ENCODE data around the gene LOXL3. TPM values are rescaled to one million over a fixed set of nuclear protein-coding genes. Genes with fewer than 3 reads are reported as not detected.

LOXL3 gene
- total and polyA plus RNA-seq, 2 donors (not counting 1 experiment from before 2014, with no cell fraction given): 0.97 to 1.2 TPM

- Histone ChIP-seq H2AFZ (ENCODE audit: insufficient read depth, low read depth, low read length, poor library complexity, severe bottlenecking) (no peak overlapping the region), H3K4me2 (replicated peaks; ENCODE audit: low read depth, low read length, poor library complexity, severe bottlenecking) (no peak overlapping the region), H3K27ac (ENCODE audit: low read length in 2 of 2) (no peak overlapping the region), H3K79me2 (ENCODE audit: control insufficient read depth, insufficient read depth, low read length) (peaks cover 11% of the 10 kb centered on the region), H3K9me3 (ENCODE audit: control extremely low read depth in 1 of 3, control insufficient read depth in 2 of 3, insufficient read depth in 1 of 3, low read length in 2 of 3) (no peaks in the 10 kb centered on the region), H4K20me1 (ENCODE audit: control insufficient read depth, insufficient read depth, low read length, poor library complexity, severe bottlenecking) (peaks cover 17% of the 10 kb centered on the region), H3K4me1 (ENCODE audit: control insufficient read depth in 2 of 2, insufficient read depth in 2 of 2, low read length in 2 of 2) (peaks cover 24 to 29% of the 10 kb centered on the region in 2 donors), H3K27me3 (replicated peaks in 1 of 4; ENCODE audit: control extremely low read depth in 1 of 4, control insufficient read depth in 3 of 4, insufficient read depth in 4 of 4, low read length in 3 of 4) (peaks cover 0 to 7% (median 1%) of the 10 kb centered on the region in 4 experiments), H3K9ac (ENCODE audit: low read length) (no peak overlapping the region), H3K4me3 (ENCODE audit: control extremely low read depth in 1 of 5, extremely low read depth in 1 of 5, insufficient read depth in 1 of 5, low read depth in 2 of 5, low read length in 4 of 5) (no peak overlapping the region), H3K36me3 (replicated peaks in 1 of 2; ENCODE audit: control extremely low read depth in 1 of 2, control insufficient read depth in 1 of 2, extremely low read depth in 1 of 2, insufficient read depth in 2 of 2, low read length in 1 of 2) (peaks cover 0 to 29% of the 10 kb centered on the region in 2 experiments)
- TF ChIP-seq CTCF (IDR thresholded peaks at IDR 0.05) (no peak), EZH2 (IDR thresholded peaks at IDR 0.05; ENCODE audit: borderline replicate concordance, insufficient read depth, low read depth, low read length, poor library complexity, severe bottlenecking) (no peak)
- POLR2A ChIA-PET: interaction anchor here (0.8 to 1.1 kb wide), 2 partner anchors 19 to 46 kb away, joined by 3 read pairs; no protein-coding TSS in a partner anchor
- ATAC-seq (ENCODE audit: low read depth) (no peak), DNase-seq (no peak)
- Mint-ChIP-seq H3K4me3 (no peak overlapping the region), H3K27me3 (peaks cover 7% of the 10 kb centered on the region), H3K4me1 (peaks cover 24% of the 10 kb centered on the region), H3K9me3 (ENCODE audit: insufficient read depth) (no peaks in the 10 kb centered on the region), H3K27ac (no peak overlapping the region)
- intact Hi-C loops (cut with micrococcal nuclease): loop anchor here (5.0 kb wide), 2 partner anchors 788 to 1293 kb away; partner anchors contain the start of genes CCT7, PRADC1 and TPRKB
- whole genome bisulfite sequencing (ENCODE audit: insufficient coverage): 97% methylated on average over 8 of the region's 10 CpGs
- CTCF ChIA-PET: interaction anchor here (1.3 to 9.6 kb wide), 2 partner anchors 16 to 62 kb away, joined by 3 to 71 read pairs; no protein-coding TSS in a partner anchor
Measured at GRCh38 chr2:74524955-74525716, 28.6 kb downstream of the LOXL3 start.

GRCh38 chr2:74524005-74524404 lies 29.7 kb downstream of the LOXL3 start:
- CTCF ChIA-PET: no interaction called here
- peaks cover 0 to 18% (median 11%) of the 10 kb centered on the region in 4 experiments for H3K27me3 ChIP-seq (replicated peaks in 1 of 4; ENCODE audit: control extremely low read depth in 1 of 4, control insufficient read depth in 3 of 4, insufficient read depth in 4 of 4, low read length in 3 of 4)
- DNase-seq: no peak
- H3K4me1 Mint-ChIP-seq: peaks cover 23% of the 10 kb centered on the region
- no peak overlapping the region for H3K27ac Mint-ChIP-seq
- 91% methylated on average over 8 of the region's 9 CpGs for WGBS (ENCODE audit: insufficient coverage)
- H3K9me3 Mint-ChIP-seq (ENCODE audit: insufficient read depth): no peaks in the 10 kb centered on the region
- H3K27ac ChIP-seq (ENCODE audit: low read length in 2 of 2): no peak overlapping the region
- peaks cover 17% of the 10 kb centered on the region for H3K27me3 Mint-ChIP-seq
- H3K36me3 ChIP-seq (replicated peaks in 1 of 2; ENCODE audit: control extremely low read depth in 1 of 2, control insufficient read depth in 1 of 2, extremely low read depth in 1 of 2, insufficient read depth in 2 of 2, low read length in 1 of 2): peaks cover 0 to 29% of the 10 kb centered on the region in 2 experiments
- no peak overlapping the region for H2AFZ ChIP-seq (ENCODE audit: insufficient read depth, low read depth, low read length, poor library complexity, severe bottlenecking)
- no peak for ATAC-seq (ENCODE audit: low read depth)
- no peak overlapping the region for H3K4me3 Mint-ChIP-seq
- H3K4me1 ChIP-seq (ENCODE audit: control insufficient read depth in 2 of 2, insufficient read depth in 2 of 2, low read length in 2 of 2): peaks cover 23 to 27% of the 10 kb centered on the region in 2 donors
- peaks cover 5% of the 10 kb centered on the region for H3K79me2 ChIP-seq (ENCODE audit: control insufficient read depth, insufficient read depth, low read length)
- TF ChIP-seq EZH2 (IDR thresholded peaks at IDR 0.05; ENCODE audit: borderline replicate concordance, insufficient read depth, low read depth, low read length, poor library complexity, severe bottlenecking) (no peak), CTCF (IDR thresholded peaks at IDR 0.05) (no peak)
- H4K20me1 ChIP-seq (ENCODE audit: control insufficient read depth, insufficient read depth, low read length, poor library complexity, severe bottlenecking): peaks cover 17% of the 10 kb centered on the region
- intact Hi-C loops (cut with micrococcal nuclease): no loop called here
- no peak overlapping the region for H3K4me3 ChIP-seq (ENCODE audit: control extremely low read depth in 1 of 5, extremely low read depth in 1 of 5, insufficient read depth in 1 of 5, low read depth in 2 of 5, low read length in 4 of 5)
- H3K9me3 ChIP-seq (ENCODE audit: control extremely low read depth in 1 of 3, control insufficient read depth in 2 of 3, insufficient read depth in 1 of 3, low read length in 2 of 3): no peaks in the 10 kb centered on the region
- no peak overlapping the region for H3K4me2 ChIP-seq (replicated peaks; ENCODE audit: low read depth, low read length, poor library complexity, severe bottlenecking)
- H3K9ac ChIP-seq (ENCODE audit: low read length): no peak overlapping the region
- POLR2A ChIA-PET: interaction anchor here (0.6 kb wide), 1 partner anchor 76 kb away, joined by 4 read pairs; no protein-coding TSS in a partner anchor
